ENCODE results near the gene EXOC6B.
"Not testable (repeated sequence)": the region's sequence is repeated elsewhere in the genome, so short reads cannot be mapped to it uniquely, and the experiment has no call there.

The EXOC6B gene

DNA sequence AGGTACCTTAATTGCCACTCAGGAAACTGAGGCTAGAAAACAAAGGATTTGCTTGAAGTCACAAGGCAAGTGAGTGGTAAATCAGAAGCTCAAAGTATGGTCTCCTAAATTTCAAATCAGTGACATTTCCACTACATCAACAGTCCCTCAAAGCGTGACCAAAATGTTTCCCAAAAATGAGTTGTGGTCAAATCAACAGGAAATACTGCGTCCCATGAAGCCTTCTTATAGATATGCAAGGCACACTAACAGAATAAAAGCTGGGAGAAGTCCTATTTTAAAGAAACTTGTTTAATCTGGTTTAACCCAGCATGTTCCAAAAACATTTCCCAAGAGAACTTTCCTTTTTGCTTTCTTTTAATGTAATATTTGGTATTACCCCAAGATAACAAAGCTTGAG, 249.4 kb downstream of the EXOC6B start:
- H3K27ac Mint-ChIP-seq, result no peak overlapping the region
- DNase-seq (no peak), ATAC-seq (no peak)
- no peaks in the 10 kb centered on the region for H3K4me1 Mint-ChIP-seq
- peaks cover 1% of the 10 kb centered on the region for H3K36me3 Mint-ChIP-seq (ENCODE audit: low read depth)
- no peaks in the 10 kb centered on the region for H3K9me3 Mint-ChIP-seq
- H3K4me3 Mint-ChIP-seq, result no peak overlapping the region
- H3K27me3 Mint-ChIP-seq, result no peaks in the 10 kb centered on the region

DNA sequence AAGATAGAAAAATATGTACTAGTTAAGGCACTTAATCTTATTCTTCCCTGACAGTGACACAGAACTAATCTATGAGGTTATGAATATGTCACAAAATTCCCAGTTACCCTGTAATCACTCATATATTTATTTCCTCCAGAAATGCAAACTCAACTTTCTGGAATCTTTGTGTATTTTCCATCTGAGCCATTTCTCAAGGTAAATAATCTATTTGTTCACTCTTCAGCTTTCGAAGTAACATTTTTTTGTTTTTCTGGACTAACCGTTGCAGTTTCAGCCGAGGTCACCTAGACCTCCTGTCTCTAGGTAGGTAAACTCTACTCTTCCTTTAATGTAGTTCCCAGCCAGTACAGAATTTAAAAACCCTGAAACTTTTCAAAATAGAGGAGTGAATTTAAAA, 250.9 kb downstream of the EXOC6B start:
- H3K9me3 Mint-ChIP-seq, result no peaks in the 10 kb centered on the region
- no peaks in the 10 kb centered on the region for H3K27me3 Mint-ChIP-seq
- no peak overlapping the region for H3K27ac Mint-ChIP-seq
- no peaks in the 10 kb centered on the region for H3K4me1 Mint-ChIP-seq
- DNase-seq (no peak), ATAC-seq (no peak)
- peaks cover 1% of the 10 kb centered on the region for H3K36me3 Mint-ChIP-seq (ENCODE audit: low read depth)
- H3K4me3 Mint-ChIP-seq, result no peak overlapping the region

DNA sequence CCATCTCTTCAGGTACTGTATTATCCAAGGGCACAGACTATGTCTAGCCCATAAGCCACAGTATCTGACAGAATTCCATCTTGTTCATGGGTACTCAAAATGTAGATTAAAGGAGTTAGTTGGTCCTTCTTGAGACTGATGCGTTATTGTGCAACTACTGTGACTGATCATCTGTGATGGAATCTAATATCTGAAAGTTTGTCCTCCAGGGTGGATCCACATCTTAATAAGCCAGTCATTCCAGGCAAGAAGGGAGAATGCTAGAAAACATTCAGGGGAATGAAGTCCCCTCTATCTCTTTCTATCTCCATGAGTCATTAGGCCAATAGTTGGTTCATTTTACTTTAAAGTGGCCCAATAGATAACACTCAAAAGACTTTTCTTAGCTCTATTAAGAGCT, 252.6 kb downstream of the EXOC6B start:
- H3K36me3 Mint-ChIP-seq (ENCODE audit: low read depth), result peaks cover 1% of the 10 kb centered on the region
- DNase-seq, result no peak
- ATAC-seq, result no peak
- no peaks in the 10 kb centered on the region for H3K27me3 Mint-ChIP-seq
- no peak overlapping the region for H3K27ac Mint-ChIP-seq
- H3K9me3 Mint-ChIP-seq, result no peaks in the 10 kb centered on the region
- H3K4me3 Mint-ChIP-seq, result no peak overlapping the region
- H3K4me1 Mint-ChIP-seq, result no peaks in the 10 kb centered on the region

DNA sequence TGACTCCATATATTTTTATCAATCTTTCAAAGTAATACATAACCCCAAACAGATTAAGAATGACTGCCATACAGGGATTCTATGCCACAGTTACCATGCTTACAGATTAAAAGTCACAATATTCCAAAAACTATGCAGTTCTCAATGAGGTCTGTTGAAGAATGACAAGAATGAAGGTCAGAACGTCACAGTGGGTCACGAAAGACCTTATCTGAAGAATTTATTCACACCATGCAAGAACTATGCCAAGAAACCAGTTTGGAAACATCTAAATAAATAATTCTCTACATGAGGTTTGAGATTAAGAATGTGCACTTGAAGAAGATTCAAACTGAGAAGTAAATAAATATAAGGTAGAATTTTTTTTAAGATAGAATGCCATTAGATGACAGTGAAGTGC, 253.3 kb downstream of the EXOC6B start:
- no peak for ATAC-seq
- peaks cover 1% of the 10 kb centered on the region for H3K36me3 Mint-ChIP-seq (ENCODE audit: low read depth)
- H3K27me3 Mint-ChIP-seq, result no peaks in the 10 kb centered on the region

DNA sequence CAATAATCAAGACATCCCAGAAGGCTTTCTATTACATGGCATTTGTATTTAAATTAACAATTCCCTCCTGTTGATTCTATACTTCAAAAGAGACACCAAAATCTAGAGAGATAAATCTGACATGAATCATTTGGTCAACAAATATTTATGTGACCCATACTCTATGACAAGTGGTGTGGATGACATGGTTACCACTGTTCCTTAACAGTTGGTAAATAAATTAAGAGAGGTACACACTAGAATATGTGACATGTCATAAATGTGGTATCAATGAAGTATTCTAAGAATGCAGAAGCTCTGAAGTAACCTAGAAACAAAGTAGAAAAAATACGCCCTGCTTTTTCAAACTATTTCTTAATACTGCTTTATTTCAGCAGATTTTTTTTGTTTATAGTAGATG, 255.4 kb downstream of the EXOC6B start:
- no peak overlapping the region for H3K27ac Mint-ChIP-seq
- no peaks in the 10 kb centered on the region for H3K9me3 Mint-ChIP-seq
- no peaks in the 10 kb centered on the region for H3K4me1 Mint-ChIP-seq
- ATAC-seq (no peak), DNase-seq (no peak)
- peaks cover 1% of the 10 kb centered on the region for H3K36me3 Mint-ChIP-seq (ENCODE audit: low read depth)
- H3K4me3 Mint-ChIP-seq, result no peak overlapping the region
- H3K27me3 Mint-ChIP-seq, result no peaks in the 10 kb centered on the region

More for the DNA sequence above, 253.3 kb downstream of the EXOC6B start:
- H3K4me3 Mint-ChIP-seq, result no peak overlapping the region
- H3K4me1 Mint-ChIP-seq, result no peaks in the 10 kb centered on the region
- H3K9me3 Mint-ChIP-seq, result no peaks in the 10 kb centered on the region
- H3K27ac Mint-ChIP-seq, result no peak overlapping the region
- no peak for DNase-seq

DNA sequence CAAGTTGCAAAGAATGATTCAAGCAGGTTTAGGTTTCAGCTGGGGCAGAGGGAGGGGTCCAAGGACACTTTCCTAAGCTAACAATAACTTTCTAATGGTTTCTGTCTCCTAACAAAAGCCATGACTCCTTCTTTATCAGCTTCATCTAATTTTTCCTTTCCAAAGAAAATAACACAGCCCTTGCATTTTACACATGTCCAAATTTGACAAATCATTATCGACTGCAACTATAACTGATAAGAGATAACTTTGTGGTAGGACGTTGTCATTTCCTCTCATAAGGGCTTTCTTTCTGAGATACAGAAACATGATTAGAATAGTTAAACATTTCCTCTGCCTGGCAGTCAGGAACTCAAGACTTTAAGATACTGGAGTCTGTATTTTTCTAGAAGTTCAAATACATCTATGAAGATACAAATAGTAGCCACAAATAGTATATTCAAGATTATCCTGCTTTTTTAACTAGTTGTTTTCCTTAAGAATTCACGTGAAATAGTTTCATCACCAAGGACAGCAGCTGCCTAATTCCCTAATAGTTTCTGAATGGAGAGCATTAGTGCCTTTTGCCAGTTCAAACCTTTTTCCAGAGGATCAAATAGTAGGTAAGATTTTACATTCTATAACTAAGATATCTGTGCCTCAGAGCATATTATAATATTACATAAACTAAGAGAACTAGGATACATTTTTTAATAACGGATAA, 263.2 kb downstream of the EXOC6B start:
- no peaks in the 10 kb centered on the region for H3K27me3 Mint-ChIP-seq
- H3K9me3 Mint-ChIP-seq, result no peaks in the 10 kb centered on the region
- H3K27ac Mint-ChIP-seq, result no peak overlapping the region
- H3K4me1 Mint-ChIP-seq, result no peaks in the 10 kb centered on the region
- peaks cover 4% of the 10 kb centered on the region for H3K36me3 Mint-ChIP-seq (ENCODE audit: low read depth)
- DNase-seq (no peak), ATAC-seq (no peak)
- no peak overlapping the region for H3K4me3 Mint-ChIP-seq

DNA sequence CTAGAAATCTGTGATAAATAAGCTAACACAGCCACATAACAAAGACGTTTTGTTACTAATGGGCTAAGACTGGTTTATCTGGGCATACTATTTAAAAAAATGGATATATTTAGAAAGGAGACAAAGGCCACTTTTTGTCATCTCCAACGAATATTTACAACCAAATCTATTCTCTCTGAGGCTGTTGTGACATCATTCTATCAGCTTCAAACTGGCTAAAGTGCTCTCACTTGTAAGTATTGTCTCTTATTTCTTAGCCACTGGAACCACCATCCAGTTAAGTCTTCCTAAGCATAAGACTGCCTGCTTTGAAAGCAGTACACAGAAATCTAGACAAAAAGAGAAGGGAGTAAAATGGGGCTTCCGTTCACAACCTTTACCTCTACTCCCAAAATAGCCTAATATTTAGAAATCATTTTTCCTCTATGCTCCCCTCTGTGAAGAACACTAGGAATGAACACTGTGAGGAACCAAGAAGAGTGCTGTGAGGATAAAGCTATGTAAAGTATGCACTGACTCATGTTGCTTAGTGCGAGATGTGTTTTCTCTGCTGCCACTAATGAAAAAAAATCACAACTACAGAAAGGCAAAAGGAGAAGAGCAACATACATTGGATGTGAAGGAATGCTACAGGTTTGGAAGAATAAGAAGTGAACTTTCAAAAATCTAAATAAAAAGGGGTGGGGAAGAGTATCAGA, 264.1 kb downstream of the EXOC6B start:
- Mint-ChIP-seq H3K36me3 (ENCODE audit: low read depth) (peaks cover 8% of the 10 kb centered on the region), H3K4me3 (no peak overlapping the region), H3K4me1 (no peaks in the 10 kb centered on the region), H3K9me3 (peaks cover 3% of the 10 kb centered on the region), H3K27me3 (no peaks in the 10 kb centered on the region), H3K27ac (no peak overlapping the region)
- DNase-seq (no peak), ATAC-seq (no peak)

DNA sequence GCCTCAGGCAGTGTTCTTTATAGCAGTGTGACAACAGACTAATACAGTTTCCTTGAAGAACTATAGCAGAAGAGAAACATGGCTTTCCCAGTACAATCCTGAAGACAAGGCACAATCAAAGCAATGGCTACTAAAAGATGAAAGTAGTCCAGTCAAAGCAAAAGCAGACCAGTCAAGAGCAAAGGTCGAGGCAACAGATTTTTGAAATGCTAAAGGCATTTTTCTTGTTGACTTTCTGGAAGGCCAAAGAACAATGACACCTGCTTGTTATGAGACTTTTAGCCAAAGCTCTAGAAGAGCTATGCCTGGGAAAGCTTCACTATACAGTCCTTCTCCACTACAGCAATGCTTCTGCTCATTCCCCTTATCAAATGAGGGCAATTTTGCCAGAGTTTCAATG, 269.9 kb downstream of the EXOC6B start:
- Mint-ChIP-seq H3K36me3 (ENCODE audit: low read depth) (peaks cover 17% of the 10 kb centered on the region), H3K4me3 (no peak overlapping the region), H3K27me3 (no peaks in the 10 kb centered on the region), H3K4me1 (no peaks in the 10 kb centered on the region), H3K27ac (no peak overlapping the region), H3K9me3 (peaks cover 3% of the 10 kb centered on the region)
- no peak for DNase-seq
- ATAC-seq, result no peak

DNA sequence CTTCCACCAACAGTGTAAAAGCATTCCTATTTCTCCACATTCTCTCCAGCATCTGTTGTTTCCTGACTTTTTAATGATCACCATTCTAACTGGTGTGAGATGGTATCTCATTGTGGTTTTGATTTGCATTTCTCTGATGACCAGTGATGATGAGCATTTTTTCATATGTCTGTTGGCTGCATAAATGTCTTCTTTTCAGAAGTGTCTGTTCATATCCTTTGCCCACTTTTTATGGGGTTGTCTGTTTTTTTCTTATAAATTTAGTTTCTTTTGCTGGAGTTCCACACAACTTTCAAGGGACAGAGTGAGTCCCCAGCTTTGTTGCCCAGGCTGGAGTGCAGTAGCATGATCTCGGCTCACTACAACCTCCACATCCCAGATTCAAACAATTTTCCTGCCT, 270.5 kb downstream of the EXOC6B start:
- ATAC-seq, H3K9me3 Mint-ChIP-seq, H3K27me3 Mint-ChIP-seq, H3K27ac Mint-ChIP-seq, DNase-seq, H3K4me1 Mint-ChIP-seq, H3K4me3 Mint-ChIP-seq: not testable (repeated sequence)
- H3K36me3 Mint-ChIP-seq (ENCODE audit: low read depth), result peaks cover 17% of the 10 kb centered on the region

DNA sequence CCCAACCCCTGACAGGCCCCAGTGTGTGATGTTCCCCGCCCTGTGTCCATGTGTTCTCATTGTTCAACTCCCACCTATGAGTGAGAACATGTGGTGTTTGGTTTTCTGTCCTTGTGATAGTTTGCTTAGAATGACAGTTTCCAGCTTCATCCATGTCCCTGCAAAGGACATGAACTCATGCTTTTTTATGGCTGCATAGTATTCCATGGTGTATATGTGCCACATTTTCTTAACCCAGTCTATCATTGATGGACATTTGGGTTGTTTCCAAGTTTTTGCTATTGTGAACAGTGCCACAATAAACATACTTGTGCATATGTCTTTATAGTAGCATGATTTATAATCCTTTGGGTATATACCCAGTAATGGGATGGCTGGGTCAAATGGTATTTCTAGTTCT, 270.9 kb downstream of the EXOC6B start:
- H3K4me1 Mint-ChIP-seq, H3K27me3 Mint-ChIP-seq, H3K9me3 Mint-ChIP-seq, ATAC-seq, DNase-seq, H3K27ac Mint-ChIP-seq, H3K4me3 Mint-ChIP-seq: not testable (repeated sequence)
- peaks cover 17% of the 10 kb centered on the region for H3K36me3 Mint-ChIP-seq (ENCODE audit: low read depth)

DNA sequence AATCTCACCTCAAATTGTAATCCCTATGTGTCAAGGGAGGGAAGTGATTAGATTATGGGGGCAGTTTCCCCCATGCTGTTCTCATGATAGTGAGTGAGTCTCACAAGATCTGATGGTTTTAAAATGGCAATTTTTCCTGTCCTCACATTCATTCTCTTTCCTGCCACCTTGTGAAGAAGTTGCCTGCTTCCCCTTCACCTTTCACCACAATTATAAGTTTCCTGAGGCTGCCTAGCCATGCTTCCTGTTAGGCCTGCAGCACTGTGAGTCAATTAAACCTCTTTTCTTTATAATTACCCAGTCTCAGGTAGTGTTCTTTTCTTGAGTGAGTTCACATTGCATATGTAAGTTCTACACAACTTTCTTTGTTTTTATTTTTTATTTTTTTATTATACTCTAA, 271.5 kb downstream of the EXOC6B start:
- Mint-ChIP-seq H3K27me3 (no peaks in the 10 kb centered on the region), H3K9me3 (peaks cover 3% of the 10 kb centered on the region), H3K4me1 (no peaks in the 10 kb centered on the region), H3K27ac (no peak overlapping the region), H3K36me3 (ENCODE audit: low read depth) (peaks cover 17% of the 10 kb centered on the region), H3K4me3 (no peak overlapping the region)
- ATAC-seq (no peak), DNase-seq (no peak)

DNA sequence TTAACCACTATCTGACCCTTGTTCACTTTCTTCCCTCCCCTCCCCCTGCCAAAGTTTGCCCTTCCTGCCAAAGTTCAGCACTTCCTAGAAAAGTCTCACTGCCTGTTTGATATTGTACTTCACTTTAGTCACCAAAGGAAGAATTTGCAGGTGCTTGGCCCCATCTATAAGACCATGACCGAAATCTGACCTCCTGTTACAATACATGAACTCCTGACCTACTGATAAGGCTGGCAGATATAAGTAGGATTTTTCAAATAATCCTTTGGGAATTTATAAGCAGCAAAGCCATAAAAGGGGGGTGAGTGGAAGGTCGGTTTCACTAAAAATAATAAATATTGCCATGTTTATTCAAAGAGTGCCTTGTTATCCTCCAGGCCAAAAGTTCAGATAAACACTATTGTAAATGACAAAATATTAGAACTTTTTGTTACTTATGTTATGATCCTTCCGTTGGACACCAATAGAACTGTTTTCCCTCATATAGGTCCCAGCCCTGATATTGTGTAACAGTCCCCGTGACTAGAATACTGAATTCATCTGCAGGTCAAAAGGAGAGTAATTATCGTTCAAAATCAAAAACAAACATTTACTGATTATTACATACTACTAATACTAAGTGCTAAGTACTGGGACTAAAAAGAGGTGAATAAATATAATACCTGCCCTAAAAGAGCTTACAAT, 277.6 kb downstream of the EXOC6B start:
- Mint-ChIP-seq H3K27ac (no peak overlapping the region), H3K4me1 (no peaks in the 10 kb centered on the region), H3K9me3 (no peaks in the 10 kb centered on the region), H3K27me3 (no peaks in the 10 kb centered on the region), H3K36me3 (ENCODE audit: low read depth) (no peaks in the 10 kb centered on the region), H3K4me3 (no peak overlapping the region)
- no peak for DNase-seq
- no peak for ATAC-seq

DNA sequence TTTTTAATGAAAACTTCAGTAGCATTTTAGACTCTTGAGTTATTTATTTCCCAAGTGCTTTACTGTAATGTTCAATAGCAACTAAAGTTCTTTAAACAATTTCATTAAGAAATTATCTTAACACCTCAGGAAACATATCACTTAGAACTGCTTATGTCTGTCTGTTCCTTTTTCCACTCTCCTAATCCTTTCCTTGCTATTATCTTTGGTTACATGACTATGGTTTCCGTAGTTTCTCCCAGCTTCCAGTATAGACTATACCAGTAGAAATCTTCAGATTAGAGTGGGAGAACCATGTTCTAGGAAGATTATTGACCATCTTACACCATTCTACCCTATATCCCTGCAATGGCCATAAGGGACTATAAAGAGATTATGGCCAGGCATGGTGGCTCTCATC, 280.0 kb downstream of the EXOC6B start:
- H3K27ac Mint-ChIP-seq, result no peak overlapping the region
- no peaks in the 10 kb centered on the region for H3K4me1 Mint-ChIP-seq
- DNase-seq (no peak), ATAC-seq (no peak)
- H3K9me3 Mint-ChIP-seq, result no peaks in the 10 kb centered on the region
- H3K36me3 Mint-ChIP-seq (ENCODE audit: low read depth), result peaks cover 5% of the 10 kb centered on the region
- H3K27me3 Mint-ChIP-seq, result no peaks in the 10 kb centered on the region
- H3K4me3 Mint-ChIP-seq, result no peak overlapping the region

DNA sequence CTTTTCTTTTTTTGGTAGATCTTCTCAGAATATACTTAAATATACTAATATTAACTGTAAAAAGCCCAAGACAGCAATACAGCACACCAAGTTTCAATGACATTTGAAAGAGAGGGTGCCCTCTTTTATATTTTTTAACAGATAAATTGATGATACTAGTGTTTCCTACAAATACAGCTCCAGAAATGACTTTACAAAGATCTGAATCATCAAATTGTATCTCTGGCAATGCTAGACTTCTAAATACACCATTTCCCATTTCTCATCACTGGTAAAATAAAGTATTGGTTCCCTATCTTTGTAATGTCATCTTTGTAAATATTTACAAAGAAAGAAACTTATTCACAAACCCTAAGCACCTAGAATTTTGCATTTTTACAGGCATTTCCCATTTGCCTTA, 281.3 kb downstream of the EXOC6B start:
- Mint-ChIP-seq H3K27me3 (no peaks in the 10 kb centered on the region), H3K9me3 (no peaks in the 10 kb centered on the region), H3K27ac (no peak overlapping the region), H3K4me1 (no peaks in the 10 kb centered on the region), H3K4me3 (no peak overlapping the region), H3K36me3 (ENCODE audit: low read depth) (peaks cover 5% of the 10 kb centered on the region)
- no peak for ATAC-seq
- DNase-seq, result no peak

DNA sequence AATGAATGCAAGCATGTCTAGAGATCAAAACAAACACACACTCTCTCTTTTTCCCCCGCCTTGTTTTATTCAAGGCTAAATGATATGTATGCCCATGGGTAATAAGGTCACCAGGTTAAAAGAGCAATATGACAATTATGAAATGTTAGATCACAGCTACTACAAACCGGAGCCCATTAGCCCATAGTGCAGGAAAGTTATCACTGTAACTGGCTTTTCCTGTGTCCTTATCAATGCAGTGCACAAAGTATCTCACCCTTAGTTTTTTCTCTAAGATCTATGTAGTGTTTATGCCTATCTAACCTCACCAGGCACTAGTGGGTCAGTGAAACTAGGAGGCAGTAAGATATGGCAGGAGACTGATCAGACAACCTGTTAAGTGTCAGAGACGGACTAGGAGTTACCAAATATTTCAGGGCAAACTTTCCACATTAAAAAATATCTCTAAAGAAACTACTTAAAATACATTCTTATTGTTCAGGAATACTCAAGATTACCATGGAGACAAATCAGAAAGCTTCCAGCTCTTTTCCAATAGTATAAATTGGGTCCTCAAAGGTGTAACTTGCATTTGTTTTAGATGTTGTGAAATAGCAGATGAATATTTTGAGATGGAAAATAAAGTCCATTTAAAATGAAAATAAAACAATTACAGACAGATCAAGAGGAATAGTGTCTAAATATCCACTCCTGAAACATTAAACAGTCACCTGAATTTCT, 282.2 kb downstream of the EXOC6B start:
- Mint-ChIP-seq H3K27ac (no peak overlapping the region), H3K4me3 (no peak overlapping the region), H3K27me3 (no peaks in the 10 kb centered on the region), H3K4me1 (no peaks in the 10 kb centered on the region), H3K36me3 (ENCODE audit: low read depth) (peaks cover 5% of the 10 kb centered on the region), H3K9me3 (no peaks in the 10 kb centered on the region)
- DNase-seq (no peak), ATAC-seq (no peak)

Data from activated naive CD8-positive, alpha-beta T cell treated with anti-CD3 and anti-CD28 coated beads, Interleukin-2, amount 50 U/mL, for 24 hours (primary cell).